HCT116 (cell line): ENCODE measurements around the gene FAM168A. TPM values are rescaled to one million over a fixed set of nuclear protein-coding genes. Genes with fewer than 3 reads are reported as not detected.

Experiments
- ATAC-seq: fragments of 200-7000 bp; cut with Tn5 transposase; 2 replicates; pipeline ENCODE4 v1.9.1; 2020; ENCODE audit warnings: mild to moderate bottlenecking, moderate library complexity
- BruUV-seq: library from RNA; stranded (reverse); fragments of 400-500 nt; replicated peaks from 2 replicates; lab custom pipeline; 2021; lab: Mats Ljungman, UMichigan
- CTCF ChIA-PET: fragments of 300-600 bp; sonication (Branson Sonifier 250); formaldehyde crosslinking; loops from one replicate; lab custom pipeline; 2021; ENCODE audit warnings: antibody characterized with exemption; lab: Charles Lee
- POLR2A ChIA-PET: fragments of 300-600, 350-600 bp; sonication (Branson Sonifier 250); formaldehyde crosslinking; loops from one replicate; lab custom pipeline; 2021; ENCODE audit warnings: antibody characterized with exemption; lab: Charles Lee
- RAD21 ChIA-PET, 2 experiments: fragments of 300-600 bp; sonication (Branson Sonifier 250); formaldehyde crosslinking; loops; one replicate each; lab custom pipeline; 2023; ENCODE audit warnings: low total read pairs in 2 of 2; ENCODE audit not compliant: uncharacterized antibody in 2 of 2, unreplicated experiment in 2 of 2, low non-redundant PET in 1 of 2; lab: Charles Lee
- DNase-seq: peaks from one replicate; pipeline ENCODE4 v3.0.0-alpha.2; 2010; ENCODE audit warnings: low read depth, low spot score
- H2AFZ ChIP-seq: fragments of 200-600 bp; shearing (Covaris generic), sonication (generic); 2 replicates; pipeline ENCODE4 v1.6.1; 2017; ENCODE audit warnings: low read depth, mixed run types, mixed read lengths, antibody characterized with exemption, low read length; ENCODE audit not compliant: poor library complexity, severe bottlenecking
- H3K27ac ChIP-seq: 2 replicates; pipeline ENCODE4 v1.5.1; 2012; ENCODE audit warnings: low read depth, low read length
- H3K27me3 ChIP-seq: fragments of 200-600 bp; sonication (generic); 2 replicates; pipeline ENCODE4 v1.6.1; 2016; ENCODE audit warnings: mixed run types, low read length, mixed read lengths; ENCODE audit not compliant: insufficient read depth
- H3K36me3 ChIP-seq, 2 experiments: fragments of 200-500 bp in 1 of 2; fragments of 200-600 bp in 1 of 2; sonication (Bioruptor generic) in 1 of 2; sonication (generic) in 1 of 2; 2 replicates each; pipeline versions ENCODE4 v1.5.1 to v1.6.1; 2014 to 2016; ENCODE audit warnings: low read length in 2 of 2, inconsistent platforms in 1 of 2, mixed read lengths in 1 of 2, mixed run types in 1 of 2; ENCODE audit not compliant: insufficient read depth in 2 of 2, control insufficient read depth in 1 of 2
- H3K4me1 ChIP-seq, 2 experiments: fragments of 200-600 bp in 1 of 2; sonication (generic) in 1 of 2; 2 replicates each; pipeline versions ENCODE4 v1.5.1 to v1.6.1; 2012 to 2017; ENCODE audit warnings: low read length in 2 of 2, inconsistent platforms in 1 of 2, mild to moderate bottlenecking in 1 of 2, mixed read lengths in 1 of 2, mixed run types in 1 of 2, moderate library complexity in 1 of 2; ENCODE audit not compliant: insufficient read depth in 2 of 2, control insufficient read depth in 1 of 2
- H3K4me2 ChIP-seq: fragments of 200-600 bp; sonication (generic); 2 replicates; pipeline ENCODE4 v1.6.1; 2017; ENCODE audit warnings: mixed run types, low read length, mixed read lengths
- H3K4me3 ChIP-seq, 2 experiments: fragments of 200-600 bp in 1 of 2; sonication (generic) in 1 of 2; replicated peaks in 1 of 2; 2 replicates each; pipeline ENCODE4 v1.5.1; 2011 to 2016; ENCODE audit warnings: low read length in 2 of 2, control low read depth in 1 of 2, low read depth in 1 of 2, mild to moderate bottlenecking in 1 of 2, mixed read lengths in 1 of 2, mixed run types in 1 of 2
- H3K79me2 ChIP-seq: fragments of 200-600 bp; sonication (generic); 2 replicates; pipeline ENCODE4 v1.6.1; 2017; ENCODE audit warnings: mild to moderate bottlenecking, mixed run types, low read length, moderate library complexity, mixed read lengths; ENCODE audit not compliant: insufficient read depth
- H3K9ac ChIP-seq: fragments of 200-600 bp; sonication (generic); 2 replicates; pipeline ENCODE4 v1.6.1; 2016; ENCODE audit warnings: low read length, mixed read lengths
- H3K9me2 ChIP-seq: fragments of 200-600 bp; sonication (generic), shearing (Covaris generic); 2 replicates; pipeline ENCODE4 v1.6.1; 2017; ENCODE audit warnings: mixed run types, mild to moderate bottlenecking, moderate library complexity; ENCODE audit not compliant: insufficient read depth
- H3K9me3 ChIP-seq, 2 experiments: fragments of 200-500 bp in 1 of 2; fragments of 200-600 bp in 1 of 2; sonication (Bioruptor generic) in 1 of 2; sonication (generic) in 1 of 2; 2 replicates each; pipeline ENCODE4 v1.6.1; 2014 to 2017; ENCODE audit warnings: low read length in 2 of 2, mixed read lengths in 2 of 2, inconsistent platforms in 1 of 2, low read depth in 1 of 2, mild to moderate bottlenecking in 1 of 2, mixed run types in 1 of 2, moderate library complexity in 1 of 2; ENCODE audit not compliant: control insufficient read depth in 1 of 2, insufficient read depth in 1 of 2
- H4K20me1 ChIP-seq: fragments of 200-600 bp; sonication (generic), shearing (Covaris generic); 2 replicates; pipeline ENCODE4 v1.6.1; 2017; ENCODE audit warnings: mixed run types, mild to moderate bottlenecking, moderate library complexity; ENCODE audit not compliant: insufficient read depth
- CBX3 ChIP-seq: IDR thresholded peaks from 2 replicates; pipeline ENCODE4 v1.6.1; 2012; ENCODE audit warnings: low read depth
- CTCF ChIP-seq, 3 experiments: fragments of 200-600 bp in 1 of 3; sonication (generic) in 1 of 3; IDR thresholded peaks in 2 of 3; conservative IDR thresholded peaks in 1 of 3; 2 replicates each; pipeline ENCODE4 v1.5.1; 2012 to 2017; ENCODE audit warnings: low read depth in 2 of 3, low read length in 2 of 3, antibody characterized with exemption in 1 of 3, borderline replicate concordance in 1 of 3, control low read depth in 1 of 3, mild to moderate bottlenecking in 1 of 3, mixed read lengths in 1 of 3, mixed run types in 1 of 3, moderate library complexity in 1 of 3; ENCODE audit not compliant: insufficient read depth in 1 of 3
- EGR1 ChIP-seq: IDR thresholded peaks from 2 replicates; pipeline ENCODE4 v1.6.1; 2012; ENCODE audit warnings: low read depth
- ELF1 ChIP-seq: IDR thresholded peaks from 2 replicates; pipeline ENCODE4 v1.6.1; 2012; ENCODE audit warnings: low read depth, borderline replicate concordance
- EZH2 ChIP-seq: fragments of 200-600 bp; sonication (generic); IDR thresholded peaks from 2 replicates; pipeline ENCODE4 v1.6.1; 2017; ENCODE audit warnings: antibody characterized with exemption, mixed run types
- EZH2phosphoT487 ChIP-seq: fragments of 200-600 bp; IDR thresholded peaks from 2 replicates; pipeline ENCODE4 v1.6.1; 2018; ENCODE audit warnings: antibody characterized with exemption, borderline replicate concordance
- FOSL1 ChIP-seq: IDR thresholded peaks from 2 replicates; pipeline ENCODE4 v1.6.1; 2012; ENCODE audit warnings: low read depth
- POLR2A ChIP-seq: IDR thresholded peaks from 2 replicates; pipeline ENCODE4 v1.7.0; 2011; ENCODE audit warnings: borderline replicate concordance; ENCODE audit not compliant: insufficient read depth, insufficient read length; ENCODE audit errors: extremely low read depth
- RAD21 ChIP-seq: IDR thresholded peaks from 2 replicates; pipeline ENCODE4 v1.6.1; 2012; ENCODE audit warnings: low read depth, mild to moderate bottlenecking
- REST ChIP-seq: IDR thresholded peaks from 2 replicates; pipeline ENCODE4 v1.6.1; 2012; ENCODE audit warnings: low read depth
- SP1 ChIP-seq: IDR thresholded peaks from 2 replicates; pipeline ENCODE4 v1.6.1; 2012; ENCODE audit warnings: low read depth
- SRF ChIP-seq: IDR thresholded peaks from 2 replicates; pipeline ENCODE4 v1.6.1; 2012; ENCODE audit warnings: low read depth
- TCF7L2 ChIP-seq: IDR thresholded peaks from 2 replicates; pipeline ENCODE4 v1.7.0; 2011; ENCODE audit warnings: borderline replicate concordance, inconsistent platforms; ENCODE audit not compliant: insufficient read depth, insufficient read length; ENCODE audit errors: extremely low read depth
- ZBTB33 ChIP-seq: IDR thresholded peaks from 2 replicates; pipeline ENCODE4 v1.6.1; 2011; ENCODE audit warnings: mild to moderate bottlenecking, low read length, moderate library complexity; ENCODE audit not compliant: insufficient replicate concordance; ENCODE audit errors: extremely low read depth
- ZNF274 ChIP-seq: fragments of 200-500 bp; sonication (Bioruptor generic); IDR thresholded peaks from 2 replicates; pipeline ENCODE4 v1.6.1; 2014; ENCODE audit warnings: mild to moderate bottlenecking, low read depth, low read length, inconsistent platforms
- intact Hi-C: fragments of 100-400 bp; cut with micrococcal nuclease; formaldehyde crosslinking; loops from 2 replicates; pipeline ENCODE4 v1.10.0; 2022
- total RNA-seq: library from RNA; stranded (reverse); gene quantifications from one replicate; pipeline ENCODE4 v1.2.1, GENCODE V29; 2021; ENCODE audit not compliant: unreplicated experiment

FAM168A gene
- total RNA-seq, 1 experiment from 2014 or later = 31.5 TPM

- no peak overlapping the region for H3K9ac ChIP-seq
- H2AFZ ChIP-seq = no peak overlapping the region
- intact Hi-C loops = no loop called here
- ATAC-seq (no peak), DNase-seq (no peak)
- no peaks in the 10 kb centered on the region for H3K9me2 ChIP-seq
- no peak overlapping the region for H3K4me3 ChIP-seq
- no peaks in the 10 kb centered on the region for H3K4me1 ChIP-seq
- H3K79me2 ChIP-seq = no peaks in the 10 kb centered on the region
- no peak overlapping the region for H3K27ac ChIP-seq
- H3K36me3 ChIP-seq = no peaks in the 10 kb centered on the region
- no peak overlapping the region for H3K4me2 ChIP-seq
- POLR2A ChIA-PET = no interaction called here
- no peaks in the 10 kb centered on the region for H3K27me3 ChIP-seq
- no TSS peak for BruUV-seq
- RAD21 ChIA-PET = no interaction called here
- H3K9me3 ChIP-seq = no peaks in the 10 kb centered on the region
- H4K20me1 ChIP-seq = no peaks in the 10 kb centered on the region
- CTCF ChIA-PET = no interaction called here
- no peak for TF ChIP-seq EZH2
- TF ChIP-seq SP1 = no peak
- TF ChIP-seq FOSL1 = no peak
- TF ChIP-seq SRF = no peak
- TF ChIP-seq CTCF (IDR thresholded peaks at IDR 0.05 in 2 of 3, conservative IDR thresholded peaks at IDR 0.05 in 1 of 3; ENCODE audit: borderline replicate concordance in 1 of 3, insufficient read depth in 1 of 3, low read depth in 2 of 3, low read length in 2 of 3) = no peak
- no peak for TF ChIP-seq EGR1
- no peak for TF ChIP-seq POLR2A
- TF ChIP-seq ZBTB33 = no peak
- TF ChIP-seq REST = no peak
- no peak for TF ChIP-seq TCF7L2
- TF ChIP-seq ELF1 = no peak
- TF ChIP-seq CBX3 = no peak
- no peak for TF ChIP-seq EZH2phosphoT487
- no peak for TF ChIP-seq ZNF274
- TF ChIP-seq RAD21 = no peak
Observed at GRCh38 chr11:73632996-73633395, 35.1 kb upstream of the FAM168A start.
